HCT116 (cell line): Measurements from ENCODE around the gene SLC16A7. TPM values are rescaled to one million over a fixed set of nuclear protein-coding genes. Genes with fewer than 3 reads are reported as not detected.
A peak's percentile ranks its signal among the peaks of the same experiment; 100 is the strongest.

Experiments used
- ATAC-seq: fragments of 200-7000 bp; cut with Tn5 transposase; 2 replicates; pipeline ENCODE4 v1.9.1; 2020; ENCODE audit warnings: mild to moderate bottlenecking, moderate library complexity
- Bru-seq: library from RNA; stranded (reverse); fragments of 400-500 nt; gene quantifications from one replicate; lab custom pipeline; 2021; lab: Mats Ljungman, UMichigan
- BruChase-seq, 2 experiments: library from RNA; stranded (reverse); fragments of 400-500 nt; gene quantifications; one replicate each; lab custom pipeline; 2021; lab: Mats Ljungman, UMichigan
- BruUV-seq: library from RNA; stranded (reverse); fragments of 400-500 nt; replicated peaks from 2 replicates; lab custom pipeline; 2021; lab: Mats Ljungman, UMichigan
- CTCF ChIA-PET: fragments of 300-600 bp; sonication (Branson Sonifier 250); formaldehyde crosslinking; loops from one replicate; lab custom pipeline; 2021; ENCODE audit warnings: antibody characterized with exemption; lab: Charles Lee
- POLR2A ChIA-PET: fragments of 300-600, 350-600 bp; sonication (Branson Sonifier 250); formaldehyde crosslinking; loops from one replicate; lab custom pipeline; 2021; ENCODE audit warnings: antibody characterized with exemption; lab: Charles Lee
- RAD21 ChIA-PET, 2 experiments: fragments of 300-600 bp; sonication (Branson Sonifier 250); formaldehyde crosslinking; loops; one replicate each; lab custom pipeline; 2023; ENCODE audit warnings: low total read pairs in 2 of 2; ENCODE audit not compliant: uncharacterized antibody in 2 of 2, unreplicated experiment in 2 of 2, low non-redundant PET in 1 of 2; lab: Charles Lee
- DNase-seq: peaks from one replicate; pipeline ENCODE4 v3.0.0-alpha.2; 2010; ENCODE audit warnings: low read depth, low spot score
- H2AFZ ChIP-seq: fragments of 200-600 bp; shearing (Covaris generic), sonication (generic); 2 replicates; pipeline ENCODE4 v1.6.1; 2017; ENCODE audit warnings: low read depth, mixed run types, mixed read lengths, antibody characterized with exemption, low read length; ENCODE audit not compliant: poor library complexity, severe bottlenecking
- H3K27ac ChIP-seq: 2 replicates; pipeline ENCODE4 v1.5.1; 2012; ENCODE audit warnings: low read depth, low read length
- H3K27me3 ChIP-seq: fragments of 200-600 bp; sonication (generic); 2 replicates; pipeline ENCODE4 v1.6.1; 2016; ENCODE audit warnings: mixed run types, low read length, mixed read lengths; ENCODE audit not compliant: insufficient read depth
- H3K36me3 ChIP-seq, 2 experiments: fragments of 200-500 bp in 1 of 2; fragments of 200-600 bp in 1 of 2; sonication (Bioruptor generic) in 1 of 2; sonication (generic) in 1 of 2; 2 replicates each; pipeline versions ENCODE4 v1.5.1 to v1.6.1; 2014 to 2016; ENCODE audit warnings: low read length in 2 of 2, inconsistent platforms in 1 of 2, mixed read lengths in 1 of 2, mixed run types in 1 of 2; ENCODE audit not compliant: insufficient read depth in 2 of 2, control insufficient read depth in 1 of 2
- H3K4me1 ChIP-seq, 2 experiments: fragments of 200-600 bp in 1 of 2; sonication (generic) in 1 of 2; 2 replicates each; pipeline versions ENCODE4 v1.5.1 to v1.6.1; 2012 to 2017; ENCODE audit warnings: low read length in 2 of 2, inconsistent platforms in 1 of 2, mild to moderate bottlenecking in 1 of 2, mixed read lengths in 1 of 2, mixed run types in 1 of 2, moderate library complexity in 1 of 2; ENCODE audit not compliant: insufficient read depth in 2 of 2, control insufficient read depth in 1 of 2
- H3K4me2 ChIP-seq: fragments of 200-600 bp; sonication (generic); 2 replicates; pipeline ENCODE4 v1.6.1; 2017; ENCODE audit warnings: mixed run types, low read length, mixed read lengths
- H3K4me3 ChIP-seq, 2 experiments: fragments of 200-600 bp in 1 of 2; sonication (generic) in 1 of 2; replicated peaks in 1 of 2; 2 replicates each; pipeline ENCODE4 v1.5.1; 2011 to 2016; ENCODE audit warnings: low read length in 2 of 2, control low read depth in 1 of 2, low read depth in 1 of 2, mild to moderate bottlenecking in 1 of 2, mixed read lengths in 1 of 2, mixed run types in 1 of 2
- H3K79me2 ChIP-seq: fragments of 200-600 bp; sonication (generic); 2 replicates; pipeline ENCODE4 v1.6.1; 2017; ENCODE audit warnings: mild to moderate bottlenecking, mixed run types, low read length, moderate library complexity, mixed read lengths; ENCODE audit not compliant: insufficient read depth
- H3K9ac ChIP-seq: fragments of 200-600 bp; sonication (generic); 2 replicates; pipeline ENCODE4 v1.6.1; 2016; ENCODE audit warnings: low read length, mixed read lengths
- H3K9me2 ChIP-seq: fragments of 200-600 bp; sonication (generic), shearing (Covaris generic); 2 replicates; pipeline ENCODE4 v1.6.1; 2017; ENCODE audit warnings: mixed run types, mild to moderate bottlenecking, moderate library complexity; ENCODE audit not compliant: insufficient read depth
- H3K9me3 ChIP-seq, 2 experiments: fragments of 200-500 bp in 1 of 2; fragments of 200-600 bp in 1 of 2; sonication (Bioruptor generic) in 1 of 2; sonication (generic) in 1 of 2; 2 replicates each; pipeline ENCODE4 v1.6.1; 2014 to 2017; ENCODE audit warnings: low read length in 2 of 2, mixed read lengths in 2 of 2, inconsistent platforms in 1 of 2, low read depth in 1 of 2, mild to moderate bottlenecking in 1 of 2, mixed run types in 1 of 2, moderate library complexity in 1 of 2; ENCODE audit not compliant: control insufficient read depth in 1 of 2, insufficient read depth in 1 of 2
- H4K20me1 ChIP-seq: fragments of 200-600 bp; sonication (generic), shearing (Covaris generic); 2 replicates; pipeline ENCODE4 v1.6.1; 2017; ENCODE audit warnings: mixed run types, mild to moderate bottlenecking, moderate library complexity; ENCODE audit not compliant: insufficient read depth
- ELF1 ChIP-seq: IDR thresholded peaks from 2 replicates; pipeline ENCODE4 v1.6.1; 2012; ENCODE audit warnings: low read depth, borderline replicate concordance
- FOSL1 ChIP-seq: IDR thresholded peaks from 2 replicates; pipeline ENCODE4 v1.6.1; 2012; ENCODE audit warnings: low read depth
- MAX ChIP-seq: IDR thresholded peaks from 2 replicates; pipeline ENCODE4 v1.6.1; 2012
- POLR2AphosphoS5 ChIP-seq: IDR thresholded peaks from 2 replicates; pipeline ENCODE4 v1.6.1; 2011; ENCODE audit warnings: mild to moderate bottlenecking, low read depth, low read length, moderate library complexity
- YY1 ChIP-seq: IDR thresholded peaks from 2 replicates; pipeline ENCODE4 v1.6.1; 2011; ENCODE audit warnings: low read length, low read depth, moderate library complexity, mild to moderate bottlenecking; ENCODE audit not compliant: insufficient replicate concordance; ENCODE audit errors: extremely low read depth
- intact Hi-C: fragments of 100-400 bp; cut with micrococcal nuclease; formaldehyde crosslinking; loops from 2 replicates; pipeline ENCODE4 v1.10.0; 2022
- long read RNA-seq: library from polyadenylated mRNA; unstranded; transcript quantifications from one replicate; pipeline ENCODE4 v2.0.0, GENCODE V29; 2021; ENCODE audit not compliant: unreplicated experiment
- polyA plus RNA-seq: library from polyadenylated mRNA; unstranded; fragments of >200 nt; gene quantifications from 2 replicates; pipeline ENCODE4 v1.2.1, GENCODE V29; 2012; ENCODE audit warnings: missing spikeins
- total RNA-seq: library from RNA; stranded (reverse); gene quantifications from one replicate; pipeline ENCODE4 v1.2.1, GENCODE V29; 2021; ENCODE audit not compliant: unreplicated experiment
- TF ChIP-seq, protein P1 (sequence below): IDR thresholded peaks from 2 replicates; pipeline ENCODE4 v1.6.1; 2011; ENCODE audit warnings: mild to moderate bottlenecking, low read length, moderate library complexity; ENCODE audit not compliant: insufficient replicate concordance; ENCODE audit errors: extremely low read depth
- TF ChIP-seq, protein P2 (sequence below): IDR thresholded peaks from 2 replicates; pipeline ENCODE4 v1.6.1; 2012

Gene SLC16A7
- total RNA-seq (10.0 TPM), Bru-seq, nascent RNA (percentile 49 among the genes with signal in this experiment), BruChase-seq, experiment 1, labeled RNA remaining after a 6-hour chase (percentile 55 among the genes with signal in this experiment), BruChase-seq, experiment 2, labeled RNA remaining after a 2-hour chase (percentile 45 among the genes with signal in this experiment)
- 0.72 and 1.9 TPM in 2 replicates for polyA plus RNA-seq
- long read RNA-seq, partial matches to known transcripts: 0 of 7 reads
- long read RNA-seq, other reads (novel, unspliced or antisense): 4 of 7 reads

GRCh38 chr12:59595883-59596540, at the start of gene SLC16A7:
Gene SLC16A7, plus strand, starts transcription at chr12:59596029. Its CDS starts 108,773 bp downstream, at chr12:59704802.
- H3K36me3 ChIP-seq: no peaks in the 10 kb centered on the region
- RAD21 ChIA-PET: no interaction called here
- peak within 1 kb of the TSS; percentile 69 for H3K27ac ChIP-seq
- no peaks in the 10 kb centered on the region for H3K9me3 ChIP-seq
- TF ChIP-seq MAX (peak; percentile 40; the same call in 1 of the 2 replicates), YY1 (no peak), ELF1 (no peak), POLR2AphosphoS5 (peak; percentile 21; the same call in 1 of the 2 replicates), FOSL1 (no peak)
- TF ChIP-seq, protein P1, sequence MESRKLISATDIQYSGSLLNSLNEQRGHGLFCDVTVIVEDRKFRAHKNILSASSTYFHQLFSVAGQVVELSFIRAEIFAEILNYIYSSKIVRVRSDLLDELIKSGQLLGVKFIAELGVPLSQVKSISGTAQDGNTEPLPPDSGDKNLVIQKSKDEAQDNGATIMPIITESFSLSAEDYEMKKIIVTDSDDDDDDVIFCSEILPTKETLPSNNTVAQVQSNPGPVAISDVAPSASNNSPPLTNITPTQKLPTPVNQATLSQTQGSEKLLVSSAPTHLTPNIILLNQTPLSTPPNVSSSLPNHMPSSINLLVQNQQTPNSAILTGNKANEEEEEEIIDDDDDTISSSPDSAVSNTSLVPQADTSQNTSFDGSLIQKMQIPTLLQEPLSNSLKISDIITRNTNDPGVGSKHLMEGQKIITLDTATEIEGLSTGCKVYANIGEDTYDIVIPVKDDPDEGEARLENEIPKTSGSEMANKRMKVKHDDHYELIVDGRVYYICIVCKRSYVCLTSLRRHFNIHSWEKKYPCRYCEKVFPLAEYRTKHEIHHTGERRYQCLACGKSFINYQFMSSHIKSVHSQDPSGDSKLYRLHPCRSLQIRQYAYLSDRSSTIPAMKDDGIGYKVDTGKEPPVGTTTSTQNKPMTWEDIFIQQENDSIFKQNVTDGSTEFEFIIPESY: no peak
- TF ChIP-seq, protein P2, sequence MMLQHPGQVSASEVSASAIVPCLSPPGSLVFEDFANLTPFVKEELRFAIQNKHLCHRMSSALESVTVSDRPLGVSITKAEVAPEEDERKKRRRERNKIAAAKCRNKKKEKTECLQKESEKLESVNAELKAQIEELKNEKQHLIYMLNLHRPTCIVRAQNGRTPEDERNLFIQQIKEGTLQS: no peak
- no peaks in the 10 kb centered on the region for H3K27me3 ChIP-seq
- H3K4me2 ChIP-seq: peak within 1 kb of the TSS; percentile 99
- no peaks in the 10 kb centered on the region for H3K9me2 ChIP-seq
- H3K4me1 ChIP-seq: peaks cover 9 to 24% of the 10 kb centered on the region in 2 experiments; a peak in 3 of 4 replicates
- intact Hi-C loops: no loop called here
- DNase-seq (peak; percentile 59), ATAC-seq (peak; percentile 82)
- CTCF ChIA-PET: interaction anchor here (0.8 kb wide), 1 partner anchor 340 kb away, joined by 3 read pairs; no protein-coding TSS in a partner anchor
- H3K9ac ChIP-seq: peak within 1 kb of the TSS; percentile 72
- H2AFZ ChIP-seq: peak within 1 kb of the TSS; percentile 97
- H3K79me2 ChIP-seq: no peaks in the 10 kb centered on the region
- POLR2A ChIA-PET: interaction anchor here (1.0 to 1.2 kb wide), 3 partner anchors 11 to 199 kb away, joined by 3 to 5 read pairs (median 4); no protein-coding TSS in a partner anchor
- peak within 1 kb of the TSS; percentile 66 to 76 for H3K4me3 ChIP-seq
- no TSS peak for BruUV-seq
- H4K20me1 ChIP-seq: no peaks in the 10 kb centered on the region
